Neural cell (in vitro differentiated cells): ENCODE data around the gene GADL1. TPM values are rescaled to one million over a fixed set of nuclear protein-coding genes. Genes with fewer than 3 reads are reported as not detected.

Experiments
- H2AFZ ChIP-seq: fragments of 200-600, 300-800 bp; sonication (generic), shearing (Covaris generic); 2 replicates; pipeline ENCODE4 v1.6.0; 2014; ENCODE audit warnings: low read depth, mild to moderate bottlenecking, antibody characterized with exemption, low read length, moderate library complexity
- H3F3A ChIP-seq: fragments of 200-600 bp; shearing (Covaris generic); 2 replicates; pipeline ENCODE4 v1.6.1; 2016; ENCODE audit warnings: mild to moderate bottlenecking, moderate library complexity, mixed read lengths, antibody characterized with exemption, low read length; ENCODE audit not compliant: insufficient read depth, poor library complexity, severe bottlenecking
- H3K27ac ChIP-seq: fragments of 200-600, 300-800 bp; sonication (generic), shearing (Covaris generic); 2 replicates; pipeline ENCODE4 v1.5.1; 2014; ENCODE audit warnings: mild to moderate bottlenecking, low read length, moderate library complexity
- H3K27me3 ChIP-seq: fragments of 300-800, 200-600 bp; sonication (generic), shearing (Covaris generic); 2 replicates; pipeline ENCODE4 v1.6.0; 2014; ENCODE audit warnings: mild to moderate bottlenecking, low read depth, low read length, moderate library complexity; ENCODE audit not compliant: insufficient read depth
- H3K36me3 ChIP-seq: fragments of 300-800, 200-600 bp; sonication (generic), shearing (Covaris generic); 2 replicates; pipeline ENCODE4 v1.5.1; 2014; ENCODE audit warnings: mild to moderate bottlenecking, antibody characterized with exemption, low read length, moderate library complexity; ENCODE audit not compliant: insufficient read depth
- H3K4me2 ChIP-seq: fragments of 300-800, 200-600 bp; sonication (generic), shearing (Covaris generic); 2 replicates; pipeline ENCODE4 v1.6.0; 2014; ENCODE audit warnings: mild to moderate bottlenecking, low read length
- H3K4me3 ChIP-seq: fragments of 300-800, 200-600 bp; sonication (generic), shearing (Covaris generic); 2 replicates; pipeline ENCODE4 v1.5.1; 2014; ENCODE audit warnings: mild to moderate bottlenecking, low read length, moderate library complexity
- H3K79me2 ChIP-seq: fragments of 200-600 bp; shearing (Covaris generic); replicated peaks from 2 replicates; pipeline ENCODE4 v1.6.0; 2014; ENCODE audit warnings: mild to moderate bottlenecking, low read length, moderate library complexity; ENCODE audit not compliant: insufficient read depth
- H3K9ac ChIP-seq: fragments of 300-800, 200-600 bp; sonication (generic), shearing (Covaris generic); 2 replicates; pipeline ENCODE4 v1.6.1; 2016; ENCODE audit warnings: mild to moderate bottlenecking, low read length, mixed read lengths
- H3K9me2 ChIP-seq: fragments of 200-600 bp; shearing (Covaris generic); 2 replicates; pipeline ENCODE4 v1.6.1; 2016; ENCODE audit warnings: mild to moderate bottlenecking, low read length, mixed read lengths; ENCODE audit not compliant: insufficient read depth
- H3K9me3 ChIP-seq: fragments of 200-600, 300-800 bp; sonication (generic), shearing (Covaris generic); 2 replicates; pipeline ENCODE4 v1.6.1; 2016; ENCODE audit warnings: mild to moderate bottlenecking, mixed run types, low read length, moderate library complexity, mixed read lengths
- H4K20me1 ChIP-seq: fragments of 200-600 bp; shearing (Covaris generic); 2 replicates; pipeline ENCODE4 v1.6.1; 2016; ENCODE audit warnings: mild to moderate bottlenecking, mixed run types; ENCODE audit not compliant: insufficient read depth
- EP300 ChIP-seq: fragments of 450-650 bp; conservative IDR thresholded peaks from 2 replicates; pipeline ENCODE4 v1.6.1; 2014; ENCODE audit warnings: antibody characterized with exemption, mild to moderate bottlenecking, moderate library complexity; ENCODE audit not compliant: poor library complexity, severe bottlenecking
- EZH2 ChIP-seq: fragments of 200-600, 300-800 bp; shearing (Covaris generic), sonication (generic); IDR thresholded peaks from 2 replicates; pipeline ENCODE4 v1.6.1; 2014; ENCODE audit warnings: antibody characterized with exemption, low read length, borderline replicate concordance, mild to moderate bottlenecking; ENCODE audit not compliant: insufficient read depth, poor library complexity, severe bottlenecking
- MXI1 ChIP-seq: fragments of 450-650 bp; conservative IDR thresholded peaks from 2 replicates; pipeline ENCODE4 v1.6.1; 2014; ENCODE audit warnings: antibody characterized with exemption, mild to moderate bottlenecking; ENCODE audit not compliant: poor library complexity, severe bottlenecking
- POLR2AphosphoS5 ChIP-seq: IDR thresholded peaks from 2 replicates; pipeline ENCODE4 v1.6.1; 2012
- RAD21 ChIP-seq: fragments of 450-650 bp; conservative IDR thresholded peaks from 2 replicates; pipeline ENCODE4 v1.6.1; 2014; ENCODE audit warnings: antibody characterized with exemption, mild to moderate bottlenecking, moderate library complexity
- SMC3 ChIP-seq: fragments of 450-650 bp; conservative IDR thresholded peaks from 2 replicates; pipeline ENCODE4 v1.6.1; 2014; ENCODE audit warnings: antibody characterized with exemption, mild to moderate bottlenecking, moderate library complexity; ENCODE audit not compliant: poor library complexity
- TAF1 ChIP-seq: IDR thresholded peaks from 2 replicates; pipeline ENCODE4 v1.6.1; 2012; ENCODE audit warnings: low read depth
- polyA plus RNA-seq: library from polyadenylated mRNA; depleted of rRNA; stranded (reverse); fragments of >200 nt; gene quantifications from 2 replicates; pipeline ENCODE4 v1.2.3, GENCODE V29; 2014
- TF ChIP-seq, protein P1 (sequence below): IDR thresholded peaks from 2 replicates; pipeline ENCODE4 v1.6.1; 2012; ENCODE audit warnings: borderline replicate concordance
- TF ChIP-seq, protein P2 (sequence below): fragments of 450-650 bp; IDR thresholded peaks from 2 replicates; pipeline ENCODE4 v1.5.1; 2014; ENCODE audit warnings: antibody characterized with exemption, mild to moderate bottlenecking, moderate library complexity; ENCODE audit not compliant: poor library complexity, severe bottlenecking

The GADL1 gene
- polyA plus RNA-seq, 1 donor from 2014 or later: not detected

DNA sequence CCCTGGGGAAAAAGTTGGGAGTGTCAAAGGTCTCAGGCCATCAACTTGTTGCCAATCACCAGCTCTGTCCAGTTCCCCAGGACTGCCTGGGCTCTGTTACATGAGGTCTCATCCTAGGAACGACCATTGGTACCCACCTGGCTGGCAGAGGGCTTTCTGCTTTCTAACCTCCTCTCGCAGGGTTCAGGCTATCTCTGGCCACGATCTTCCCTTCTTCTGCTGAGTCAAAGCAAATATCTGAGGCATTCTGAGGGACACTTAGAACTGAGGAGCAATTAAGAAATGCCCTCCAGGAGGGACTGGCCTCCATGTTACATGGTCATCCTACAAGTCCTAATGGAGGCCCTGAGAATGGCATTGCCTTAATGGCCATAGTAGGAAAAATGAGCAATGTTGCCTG lies 210.7 kb downstream of the GADL1 start:
- no peak for TF ChIP-seq SMC3
- no peak for TF ChIP-seq MXI1
- no peak for TF ChIP-seq EZH2
- TF ChIP-seq EP300: no peak
- TF ChIP-seq TAF1: no peak
- no peak for TF ChIP-seq POLR2AphosphoS5
- no peak for TF ChIP-seq RAD21
- TF ChIP-seq, protein P1, sequence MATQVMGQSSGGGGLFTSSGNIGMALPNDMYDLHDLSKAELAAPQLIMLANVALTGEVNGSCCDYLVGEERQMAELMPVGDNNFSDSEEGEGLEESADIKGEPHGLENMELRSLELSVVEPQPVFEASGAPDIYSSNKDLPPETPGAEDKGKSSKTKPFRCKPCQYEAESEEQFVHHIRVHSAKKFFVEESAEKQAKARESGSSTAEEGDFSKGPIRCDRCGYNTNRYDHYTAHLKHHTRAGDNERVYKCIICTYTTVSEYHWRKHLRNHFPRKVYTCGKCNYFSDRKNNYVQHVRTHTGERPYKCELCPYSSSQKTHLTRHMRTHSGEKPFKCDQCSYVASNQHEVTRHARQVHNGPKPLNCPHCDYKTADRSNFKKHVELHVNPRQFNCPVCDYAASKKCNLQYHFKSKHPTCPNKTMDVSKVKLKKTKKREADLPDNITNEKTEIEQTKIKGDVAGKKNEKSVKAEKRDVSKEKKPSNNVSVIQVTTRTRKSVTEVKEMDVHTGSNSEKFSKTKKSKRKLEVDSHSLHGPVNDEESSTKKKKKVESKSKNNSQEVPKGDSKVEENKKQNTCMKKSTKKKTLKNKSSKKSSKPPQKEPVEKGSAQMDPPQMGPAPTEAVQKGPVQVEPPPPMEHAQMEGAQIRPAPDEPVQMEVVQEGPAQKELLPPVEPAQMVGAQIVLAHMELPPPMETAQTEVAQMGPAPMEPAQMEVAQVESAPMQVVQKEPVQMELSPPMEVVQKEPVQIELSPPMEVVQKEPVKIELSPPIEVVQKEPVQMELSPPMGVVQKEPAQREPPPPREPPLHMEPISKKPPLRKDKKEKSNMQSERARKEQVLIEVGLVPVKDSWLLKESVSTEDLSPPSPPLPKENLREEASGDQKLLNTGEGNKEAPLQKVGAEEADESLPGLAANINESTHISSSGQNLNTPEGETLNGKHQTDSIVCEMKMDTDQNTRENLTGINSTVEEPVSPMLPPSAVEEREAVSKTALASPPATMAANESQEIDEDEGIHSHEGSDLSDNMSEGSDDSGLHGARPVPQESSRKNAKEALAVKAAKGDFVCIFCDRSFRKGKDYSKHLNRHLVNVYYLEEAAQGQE: no peak
- TF ChIP-seq, protein P2, sequence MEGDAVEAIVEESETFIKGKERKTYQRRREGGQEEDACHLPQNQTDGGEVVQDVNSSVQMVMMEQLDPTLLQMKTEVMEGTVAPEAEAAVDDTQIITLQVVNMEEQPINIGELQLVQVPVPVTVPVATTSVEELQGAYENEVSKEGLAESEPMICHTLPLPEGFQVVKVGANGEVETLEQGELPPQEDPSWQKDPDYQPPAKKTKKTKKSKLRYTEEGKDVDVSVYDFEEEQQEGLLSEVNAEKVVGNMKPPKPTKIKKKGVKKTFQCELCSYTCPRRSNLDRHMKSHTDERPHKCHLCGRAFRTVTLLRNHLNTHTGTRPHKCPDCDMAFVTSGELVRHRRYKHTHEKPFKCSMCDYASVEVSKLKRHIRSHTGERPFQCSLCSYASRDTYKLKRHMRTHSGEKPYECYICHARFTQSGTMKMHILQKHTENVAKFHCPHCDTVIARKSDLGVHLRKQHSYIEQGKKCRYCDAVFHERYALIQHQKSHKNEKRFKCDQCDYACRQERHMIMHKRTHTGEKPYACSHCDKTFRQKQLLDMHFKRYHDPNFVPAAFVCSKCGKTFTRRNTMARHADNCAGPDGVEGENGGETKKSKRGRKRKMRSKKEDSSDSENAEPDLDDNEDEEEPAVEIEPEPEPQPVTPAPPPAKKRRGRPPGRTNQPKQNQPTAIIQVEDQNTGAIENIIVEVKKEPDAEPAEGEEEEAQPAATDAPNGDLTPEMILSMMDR: no peak
- H3K36me3 ChIP-seq: no peaks in the 10 kb centered on the region

DNA sequence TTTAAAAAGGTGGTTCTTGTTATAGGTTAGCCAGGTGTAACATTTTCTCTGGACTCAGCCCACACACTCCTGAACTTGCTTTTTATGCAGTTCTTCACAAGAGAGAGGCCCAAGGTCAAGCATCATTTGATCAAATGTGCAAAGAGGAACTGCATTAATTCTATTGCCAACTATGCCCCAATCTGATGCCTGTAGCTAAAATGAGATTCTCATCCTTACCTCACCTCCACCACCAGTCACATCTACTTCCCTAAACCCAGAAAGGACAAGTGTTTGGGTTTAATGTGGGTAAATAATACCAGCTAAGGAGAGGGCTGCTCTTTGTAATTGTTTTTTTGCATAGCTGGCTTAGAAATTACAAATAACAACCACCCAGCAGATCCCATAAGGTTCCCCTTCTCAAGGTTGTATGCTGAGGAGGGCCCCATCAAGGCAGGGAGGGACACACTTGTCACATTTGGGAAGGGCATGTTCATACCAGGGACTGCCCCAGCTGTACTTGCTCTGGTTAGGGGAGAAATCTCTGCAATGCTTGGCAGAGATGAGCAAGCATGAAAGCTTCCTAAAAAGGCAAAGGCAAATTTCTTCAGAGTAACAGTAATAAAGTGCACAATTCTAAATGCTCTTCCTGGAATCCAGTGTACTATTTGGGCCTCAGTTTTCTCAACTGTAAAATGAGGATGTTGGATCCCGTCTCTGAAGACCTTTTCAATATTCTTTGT lies 211.9 kb downstream of the GADL1 start:
- no peaks in the 10 kb centered on the region for H3K79me2 ChIP-seq
- no peaks in the 10 kb centered on the region for H3K27me3 ChIP-seq
- H2AFZ ChIP-seq: no peak overlapping the region
- H3K36me3 ChIP-seq: no peaks in the 10 kb centered on the region
- no peaks in the 10 kb centered on the region for H3K9me2 ChIP-seq
- no peak overlapping the region for H3K9ac ChIP-seq
- H3K27ac ChIP-seq: no peak overlapping the region
- H3K4me2 ChIP-seq: no peak overlapping the region
- H3K4me3 ChIP-seq: no peak overlapping the region
- TF ChIP-seq, protein P2: no peak
- TF ChIP-seq SMC3 (no peak), RAD21 (no peak), POLR2AphosphoS5 (no peak), EP300 (no peak), EZH2 (no peak), MXI1 (no peak), TAF1 (no peak)
- TF ChIP-seq, protein P1: no peak
- H4K20me1 ChIP-seq: no peaks in the 10 kb centered on the region
- no peaks in the 10 kb centered on the region for H3K9me3 ChIP-seq
- no peaks in the 10 kb centered on the region for H3F3A ChIP-seq

More for the DNA sequence above, 210.7 kb downstream of the GADL1 start:
- no peak overlapping the region for H3K4me2 ChIP-seq
- no peak overlapping the region for H3K4me3 ChIP-seq
- no peaks in the 10 kb centered on the region for H3K79me2 ChIP-seq
- H4K20me1 ChIP-seq: no peaks in the 10 kb centered on the region
- H3F3A ChIP-seq: no peaks in the 10 kb centered on the region
- no peaks in the 10 kb centered on the region for H3K9me3 ChIP-seq
- no peaks in the 10 kb centered on the region for H3K9me2 ChIP-seq
- H3K27ac ChIP-seq: no peak overlapping the region
- no peaks in the 10 kb centered on the region for H3K27me3 ChIP-seq
- no peak overlapping the region for H2AFZ ChIP-seq
- no peak overlapping the region for H3K9ac ChIP-seq
